Neural cell (in vitro differentiated cells): ENCODE results near the gene GNAL. TPM values are rescaled to one million over a fixed set of nuclear protein-coding genes. Genes with fewer than 3 reads are reported as not detected.

Experiments
- H2AFZ ChIP-seq: fragments of 200-600, 300-800 bp; sonication (generic), shearing (Covaris generic); 2 replicates; pipeline ENCODE4 v1.6.0; 2014; ENCODE audit warnings: low read depth, mild to moderate bottlenecking, antibody characterized with exemption, low read length, moderate library complexity
- H3F3A ChIP-seq: fragments of 200-600 bp; shearing (Covaris generic); 2 replicates; pipeline ENCODE4 v1.6.1; 2016; ENCODE audit warnings: mild to moderate bottlenecking, moderate library complexity, mixed read lengths, antibody characterized with exemption, low read length; ENCODE audit not compliant: insufficient read depth, poor library complexity, severe bottlenecking
- H3K27ac ChIP-seq: fragments of 200-600, 300-800 bp; sonication (generic), shearing (Covaris generic); 2 replicates; pipeline ENCODE4 v1.5.1; 2014; ENCODE audit warnings: mild to moderate bottlenecking, low read length, moderate library complexity
- H3K27me3 ChIP-seq: fragments of 300-800, 200-600 bp; sonication (generic), shearing (Covaris generic); 2 replicates; pipeline ENCODE4 v1.6.0; 2014; ENCODE audit warnings: mild to moderate bottlenecking, low read depth, low read length, moderate library complexity; ENCODE audit not compliant: insufficient read depth
- H3K36me3 ChIP-seq: fragments of 300-800, 200-600 bp; sonication (generic), shearing (Covaris generic); 2 replicates; pipeline ENCODE4 v1.5.1; 2014; ENCODE audit warnings: mild to moderate bottlenecking, antibody characterized with exemption, low read length, moderate library complexity; ENCODE audit not compliant: insufficient read depth
- H3K4me2 ChIP-seq: fragments of 300-800, 200-600 bp; sonication (generic), shearing (Covaris generic); 2 replicates; pipeline ENCODE4 v1.6.0; 2014; ENCODE audit warnings: mild to moderate bottlenecking, low read length
- H3K4me3 ChIP-seq: fragments of 300-800, 200-600 bp; sonication (generic), shearing (Covaris generic); 2 replicates; pipeline ENCODE4 v1.5.1; 2014; ENCODE audit warnings: mild to moderate bottlenecking, low read length, moderate library complexity
- H3K79me2 ChIP-seq: fragments of 200-600 bp; shearing (Covaris generic); replicated peaks from 2 replicates; pipeline ENCODE4 v1.6.0; 2014; ENCODE audit warnings: mild to moderate bottlenecking, low read length, moderate library complexity; ENCODE audit not compliant: insufficient read depth
- H3K9ac ChIP-seq: fragments of 300-800, 200-600 bp; sonication (generic), shearing (Covaris generic); 2 replicates; pipeline ENCODE4 v1.6.1; 2016; ENCODE audit warnings: mild to moderate bottlenecking, low read length, mixed read lengths
- H3K9me2 ChIP-seq: fragments of 200-600 bp; shearing (Covaris generic); 2 replicates; pipeline ENCODE4 v1.6.1; 2016; ENCODE audit warnings: mild to moderate bottlenecking, low read length, mixed read lengths; ENCODE audit not compliant: insufficient read depth
- H3K9me3 ChIP-seq: fragments of 200-600, 300-800 bp; sonication (generic), shearing (Covaris generic); 2 replicates; pipeline ENCODE4 v1.6.1; 2016; ENCODE audit warnings: mild to moderate bottlenecking, mixed run types, low read length, moderate library complexity, mixed read lengths
- H4K20me1 ChIP-seq: fragments of 200-600 bp; shearing (Covaris generic); 2 replicates; pipeline ENCODE4 v1.6.1; 2016; ENCODE audit warnings: mild to moderate bottlenecking, mixed run types; ENCODE audit not compliant: insufficient read depth
- EP300 ChIP-seq: fragments of 450-650 bp; conservative IDR thresholded peaks from 2 replicates; pipeline ENCODE4 v1.6.1; 2014; ENCODE audit warnings: antibody characterized with exemption, mild to moderate bottlenecking, moderate library complexity; ENCODE audit not compliant: poor library complexity, severe bottlenecking
- EZH2 ChIP-seq: fragments of 200-600, 300-800 bp; shearing (Covaris generic), sonication (generic); IDR thresholded peaks from 2 replicates; pipeline ENCODE4 v1.6.1; 2014; ENCODE audit warnings: antibody characterized with exemption, low read length, borderline replicate concordance, mild to moderate bottlenecking; ENCODE audit not compliant: insufficient read depth, poor library complexity, severe bottlenecking
- MXI1 ChIP-seq: fragments of 450-650 bp; conservative IDR thresholded peaks from 2 replicates; pipeline ENCODE4 v1.6.1; 2014; ENCODE audit warnings: antibody characterized with exemption, mild to moderate bottlenecking; ENCODE audit not compliant: poor library complexity, severe bottlenecking
- POLR2AphosphoS5 ChIP-seq: IDR thresholded peaks from 2 replicates; pipeline ENCODE4 v1.6.1; 2012
- RAD21 ChIP-seq: fragments of 450-650 bp; conservative IDR thresholded peaks from 2 replicates; pipeline ENCODE4 v1.6.1; 2014; ENCODE audit warnings: antibody characterized with exemption, mild to moderate bottlenecking, moderate library complexity
- REST ChIP-seq: IDR thresholded peaks from 2 replicates; pipeline ENCODE4 v1.6.1; 2012; ENCODE audit warnings: borderline replicate concordance
- SMC3 ChIP-seq: fragments of 450-650 bp; conservative IDR thresholded peaks from 2 replicates; pipeline ENCODE4 v1.6.1; 2014; ENCODE audit warnings: antibody characterized with exemption, mild to moderate bottlenecking, moderate library complexity; ENCODE audit not compliant: poor library complexity
- TAF1 ChIP-seq: IDR thresholded peaks from 2 replicates; pipeline ENCODE4 v1.6.1; 2012; ENCODE audit warnings: low read depth
- polyA plus RNA-seq: library from polyadenylated mRNA; depleted of rRNA; stranded (reverse); fragments of >200 nt; gene quantifications from 2 replicates; pipeline ENCODE4 v1.2.3, GENCODE V29; 2014
- TF ChIP-seq, protein P1 (sequence below): fragments of 450-650 bp; IDR thresholded peaks from 2 replicates; pipeline ENCODE4 v1.5.1; 2014; ENCODE audit warnings: antibody characterized with exemption, mild to moderate bottlenecking, moderate library complexity; ENCODE audit not compliant: poor library complexity, severe bottlenecking

Gene GNAL
- polyA plus RNA-seq, 1 donor from 2014 or later, result 16.7 TPM

DNA sequence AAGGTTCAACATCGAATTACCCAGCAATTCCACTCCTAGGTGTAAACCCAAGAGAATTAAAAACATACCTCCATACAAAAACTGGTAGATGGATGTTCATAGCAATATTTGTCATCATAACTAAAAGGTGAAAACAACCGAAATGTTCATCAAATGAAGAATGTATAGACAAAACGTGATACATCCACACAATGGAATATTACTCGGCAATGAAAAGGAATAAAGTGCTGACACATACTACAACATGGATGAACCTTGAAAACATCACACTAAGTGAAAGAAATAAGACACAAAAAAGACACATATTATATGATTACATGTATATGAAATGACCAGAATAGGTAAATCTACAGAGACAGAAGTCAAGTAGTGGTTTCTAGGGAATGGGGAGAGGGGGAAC is 141.5 kb downstream of the GNAL start:
- Histone ChIP-seq H3K79me2 (no peaks in the 10 kb centered on the region), H3K27me3 (no peaks in the 10 kb centered on the region), H3K9me2 (no peaks in the 10 kb centered on the region), H3F3A (no peaks in the 10 kb centered on the region), H4K20me1 (no peaks in the 10 kb centered on the region), H3K36me3 (no peaks in the 10 kb centered on the region), H3K4me3 (no peak overlapping the region), H2AFZ (no peak overlapping the region), H3K9ac (no peak overlapping the region), H3K9me3 (no peaks in the 10 kb centered on the region), H3K27ac (no peak overlapping the region), H3K4me2 (no peak overlapping the region)
- no peak for TF ChIP-seq SMC3
- TF ChIP-seq MXI1, result no peak
- TF ChIP-seq, protein P1, sequence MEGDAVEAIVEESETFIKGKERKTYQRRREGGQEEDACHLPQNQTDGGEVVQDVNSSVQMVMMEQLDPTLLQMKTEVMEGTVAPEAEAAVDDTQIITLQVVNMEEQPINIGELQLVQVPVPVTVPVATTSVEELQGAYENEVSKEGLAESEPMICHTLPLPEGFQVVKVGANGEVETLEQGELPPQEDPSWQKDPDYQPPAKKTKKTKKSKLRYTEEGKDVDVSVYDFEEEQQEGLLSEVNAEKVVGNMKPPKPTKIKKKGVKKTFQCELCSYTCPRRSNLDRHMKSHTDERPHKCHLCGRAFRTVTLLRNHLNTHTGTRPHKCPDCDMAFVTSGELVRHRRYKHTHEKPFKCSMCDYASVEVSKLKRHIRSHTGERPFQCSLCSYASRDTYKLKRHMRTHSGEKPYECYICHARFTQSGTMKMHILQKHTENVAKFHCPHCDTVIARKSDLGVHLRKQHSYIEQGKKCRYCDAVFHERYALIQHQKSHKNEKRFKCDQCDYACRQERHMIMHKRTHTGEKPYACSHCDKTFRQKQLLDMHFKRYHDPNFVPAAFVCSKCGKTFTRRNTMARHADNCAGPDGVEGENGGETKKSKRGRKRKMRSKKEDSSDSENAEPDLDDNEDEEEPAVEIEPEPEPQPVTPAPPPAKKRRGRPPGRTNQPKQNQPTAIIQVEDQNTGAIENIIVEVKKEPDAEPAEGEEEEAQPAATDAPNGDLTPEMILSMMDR, result no peak
- no peak for TF ChIP-seq RAD21
- no peak for TF ChIP-seq REST
- no peak for TF ChIP-seq EP300
- no peak for TF ChIP-seq TAF1
- TF ChIP-seq POLR2AphosphoS5, result no peak
- TF ChIP-seq EZH2, result no peak

GRCh38 chr18:11831921-11832320 is 142.9 kb downstream of the GNAL start:
- peak; percentile 62 for TF ChIP-seq POLR2AphosphoS5
- TF ChIP-seq REST, result no peak
- Histone ChIP-seq H4K20me1 (no peaks in the 10 kb centered on the region), H3K9me2 (no peaks in the 10 kb centered on the region)

More at GRCh38 chr18:11831921-11832320, 142.9 kb downstream of the GNAL start:
- Histone ChIP-seq H3K4me3 (no peak overlapping the region), H3K27ac (no peak overlapping the region), H3K9me3 (no peaks in the 10 kb centered on the region), H2AFZ (no peak overlapping the region), H3K79me2 (no peaks in the 10 kb centered on the region), H3F3A (no peaks in the 10 kb centered on the region), H3K27me3 (no peaks in the 10 kb centered on the region), H3K4me2 (no peak overlapping the region), H3K9ac (no peak overlapping the region), H3K36me3 (no peaks in the 10 kb centered on the region)
